Measurements from ENCODE around the gene CRACR2B. TPM values are rescaled to one million over a fixed set of nuclear protein-coding genes. Genes with fewer than 3 reads are reported as not detected.
A peak's percentile ranks its signal among the peaks of the same experiment; 100 is the strongest.

CRACR2B gene
- total and polyA plus RNA-seq, 2 donors from 2014 or later, result 16.5 to 22.6 TPM

- no peak for TF ChIP-seq CTCF (IDR thresholded peaks at IDR 0.05; ENCODE audit: borderline replicate concordance, extremely low read depth, insufficient read depth)
- Histone ChIP-seq H3K36me3 (ENCODE audit: control insufficient read depth in 2 of 3, insufficient read depth in 3 of 3, low read length in 3 of 3) (no peaks in the 10 kb centered on the region), H3K9ac (ENCODE audit: low read length in 3 of 3) (no peak overlapping the region), H3K27ac (ENCODE audit: low read depth in 2 of 2, low read length in 2 of 2) (peak overlapping the region in 1 of 2 donors; percentile 70), H3K4me1 (ENCODE audit: control insufficient read depth in 2 of 3, insufficient read depth in 2 of 3, low read depth in 1 of 3, low read length in 3 of 3) (peaks cover 0 to 28% (median 13%) of the 10 kb centered on the region in 3 donors), H3K9me3 (ENCODE audit: control insufficient read depth in 2 of 3, insufficient read depth in 1 of 3, low read length in 3 of 3) (no peaks in the 10 kb centered on the region), H3K4me3 (ENCODE audit: low read length in 3 of 3) (no peak overlapping the region), H3K27me3 (ENCODE audit: control insufficient read depth, insufficient read depth, low read length) (no peaks in the 10 kb centered on the region)
- no peak for FAIRE-seq
- no peak for DNase-seq
- intact Hi-C loops (cut with DNase I), result no loop called here
These were observed 36.5 kb downstream of the CRACR2B start for GRCh38 chr11:863910-864827.

- no peak overlapping the region for H3K9ac ChIP-seq (ENCODE audit: low read length in 3 of 3)
- intact Hi-C loops (cut with DNase I), result no loop called here
- H3K4me3 ChIP-seq (ENCODE audit: low read length in 3 of 3), result no peak overlapping the region
- H3K27ac ChIP-seq (ENCODE audit: low read depth in 2 of 2, low read length in 2 of 2), result no peak overlapping the region
- no peaks in the 10 kb centered on the region for H3K27me3 ChIP-seq (ENCODE audit: control insufficient read depth, insufficient read depth, low read length)
- FAIRE-seq, result no peak
- TF ChIP-seq CTCF (IDR thresholded peaks at IDR 0.05; ENCODE audit: borderline replicate concordance, extremely low read depth, insufficient read depth), result no peak
- no peaks in the 10 kb centered on the region for H3K9me3 ChIP-seq (ENCODE audit: control insufficient read depth in 2 of 3, insufficient read depth in 1 of 3, low read length in 3 of 3)
- no peak for DNase-seq
- H3K4me1 ChIP-seq (ENCODE audit: control insufficient read depth in 2 of 3, insufficient read depth in 2 of 3, low read depth in 1 of 3, low read length in 3 of 3), result peaks cover 0 to 22% (median 8%) of the 10 kb centered on the region in 3 donors
- no peaks in the 10 kb centered on the region for H3K36me3 ChIP-seq (ENCODE audit: control insufficient read depth in 2 of 3, insufficient read depth in 3 of 3, low read length in 3 of 3)
These were observed 37.2 kb downstream of the CRACR2B start for GRCh38 chr11:864898-865297.

DNA sequence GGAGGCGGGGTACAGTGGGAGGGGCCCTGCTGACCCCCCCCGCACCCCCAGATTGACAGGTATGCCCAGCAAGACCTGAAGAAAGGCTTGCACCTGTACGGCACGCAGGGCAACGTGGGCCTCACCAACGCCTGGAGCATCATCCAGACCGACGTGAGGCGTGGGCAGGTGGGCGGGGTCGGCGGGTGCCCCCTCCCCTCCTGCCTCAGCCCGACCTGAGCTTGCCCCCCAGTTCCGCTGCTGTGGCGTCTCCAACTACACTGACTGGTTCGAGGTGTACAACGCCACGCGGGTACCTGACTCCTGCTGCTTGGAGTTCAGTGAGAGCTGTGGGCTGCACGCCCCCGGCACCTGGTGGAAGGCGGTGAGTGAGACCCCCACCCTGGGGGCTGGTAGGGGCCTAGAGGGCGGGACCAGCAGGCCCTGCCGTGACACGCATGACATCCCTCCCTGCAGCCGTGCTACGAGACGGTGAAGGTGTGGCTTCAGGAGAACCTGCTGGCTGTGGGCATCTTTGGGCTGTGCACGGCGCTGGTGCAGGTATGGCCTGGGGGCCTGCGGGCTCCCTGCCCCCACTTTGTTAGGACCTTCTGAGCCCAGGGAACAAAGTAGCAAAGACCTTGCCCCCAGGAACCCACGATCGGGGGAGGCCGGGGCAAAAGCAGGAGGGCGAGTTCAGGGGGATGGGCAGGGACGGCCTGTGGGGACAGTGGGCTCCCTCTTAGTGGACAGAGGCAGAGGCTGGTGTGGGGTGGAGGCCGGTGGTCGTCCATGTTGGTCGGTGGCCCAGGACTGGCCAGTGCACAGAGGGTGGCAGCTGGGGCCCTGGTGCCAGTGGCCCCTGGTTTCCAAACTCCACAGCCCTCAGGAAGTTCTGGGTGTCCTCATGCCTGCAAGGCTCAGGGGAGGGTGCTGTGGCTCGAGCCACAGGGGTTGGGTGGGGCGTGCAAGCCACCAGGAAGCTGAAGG is 38.0 kb downstream of the CRACR2B start:
- FAIRE-seq, result no peak
- Histone ChIP-seq H3K36me3 (ENCODE audit: control insufficient read depth in 2 of 3, insufficient read depth in 3 of 3, low read length in 3 of 3) (no peaks in the 10 kb centered on the region), H3K4me1 (ENCODE audit: control insufficient read depth in 2 of 3, insufficient read depth in 2 of 3, low read depth in 1 of 3, low read length in 3 of 3) (peaks cover 0 to 18% (median 8%) of the 10 kb centered on the region in 3 donors), H3K9ac (ENCODE audit: low read length in 3 of 3) (no peak overlapping the region), H3K9me3 (ENCODE audit: control insufficient read depth in 2 of 3, insufficient read depth in 1 of 3, low read length in 3 of 3) (no peaks in the 10 kb centered on the region), H3K4me3 (ENCODE audit: low read length in 3 of 3) (no peak overlapping the region), H3K27ac (ENCODE audit: low read depth in 2 of 2, low read length in 2 of 2) (no peak overlapping the region), H3K27me3 (ENCODE audit: control insufficient read depth, insufficient read depth, low read length) (no peaks in the 10 kb centered on the region)
- intact Hi-C loops (cut with DNase I), result no loop called here
- DNase-seq, result peak in 2 of 5 donors; percentile 31 to 70
- TF ChIP-seq CTCF (IDR thresholded peaks at IDR 0.05; ENCODE audit: borderline replicate concordance, extremely low read depth, insufficient read depth), result no peak

Data from kidney (tissue), 14 donors.